Chondrocyte (in vitro differentiated cells): ENCODE measurements around the gene HSD11B1. TPM values are rescaled to one million over a fixed set of nuclear protein-coding genes. Genes with fewer than 3 reads are reported as not detected.

ENCODE experiments used
- DNase-seq: peaks from one replicate; pipeline ENCODE4 v3.0.0; 2021; ENCODE audit warnings: mixed read lengths, low spot score
- H3K27ac Mint-ChIP-seq: one replicate; pipeline ENCODE4 v1.8.0; 2021; ENCODE audit warnings: mild to moderate bottlenecking, moderate library complexity, mixed read lengths; ENCODE audit not compliant: unreplicated experiment
- H3K27me3 Mint-ChIP-seq: 2 replicates; pipeline ENCODE4 v1.8.0; 2021; ENCODE audit warnings: low read depth, mixed read lengths
- H3K36me3 Mint-ChIP-seq: 2 replicates; pipeline ENCODE4 v1.8.0; 2021; ENCODE audit warnings: low read depth, mixed read lengths
- H3K4me1 Mint-ChIP-seq: 2 replicates; pipeline ENCODE4 v1.8.0; 2021; ENCODE audit warnings: low read depth, mild to moderate bottlenecking, mixed read lengths
- H3K4me3 Mint-ChIP-seq: one replicate; pipeline ENCODE4 v1.8.0; 2021; ENCODE audit warnings: mild to moderate bottlenecking, moderate library complexity, mixed read lengths; ENCODE audit not compliant: unreplicated experiment
- H3K9me3 Mint-ChIP-seq: 2 replicates; pipeline ENCODE4 v1.8.0; 2021; ENCODE audit warnings: low read depth, mixed read lengths
- CTCF ChIP-seq: fragments of 200-600 bp; sonication (generic); IDR thresholded peaks from 2 replicates; pipeline ENCODE4 v1.5.0; 2021; ENCODE audit warnings: antibody characterized with exemption, mild to moderate bottlenecking, moderate library complexity
- total RNA-seq: library from RNA; stranded (reverse); gene quantifications from 3 replicates; pipeline ENCODE4 v1.2.1, GENCODE V29; 2021

The HSD11B1 gene
- total RNA-seq, 1 donor from 2014 or later, result not detected

GRCh38 chr1:209759829-209760359, 55.2 kb downstream of the HSD11B1 start:
- TF ChIP-seq CTCF, result no peak
- no peak for DNase-seq
- Mint-ChIP-seq H3K27me3 (peaks cover 58% of the 10 kb centered on the region), H3K4me3 (no peak overlapping the region), H3K4me1 (no peaks in the 10 kb centered on the region), H3K27ac (no peak overlapping the region), H3K9me3 (no peaks in the 10 kb centered on the region), H3K36me3 (no peaks in the 10 kb centered on the region)

GRCh38 chr1:209761011-209761635, 56.5 kb downstream of the HSD11B1 start:
- no peaks in the 10 kb centered on the region for H3K9me3 Mint-ChIP-seq
- TF ChIP-seq CTCF, result no peak
- no peaks in the 10 kb centered on the region for H3K36me3 Mint-ChIP-seq
- no peaks in the 10 kb centered on the region for H3K4me1 Mint-ChIP-seq
- H3K27ac Mint-ChIP-seq, result no peak overlapping the region
- peaks cover 47% of the 10 kb centered on the region for H3K27me3 Mint-ChIP-seq
- no peak overlapping the region for H3K4me3 Mint-ChIP-seq
- DNase-seq, result no peak

- peak overlapping the region; percentile 30 for H3K27ac Mint-ChIP-seq
- no peaks in the 10 kb centered on the region for H3K4me1 Mint-ChIP-seq
- no peaks in the 10 kb centered on the region for H3K9me3 Mint-ChIP-seq
- TF ChIP-seq CTCF, result no peak
- H3K36me3 Mint-ChIP-seq, result no peaks in the 10 kb centered on the region
- DNase-seq, result no peak
- no peak overlapping the region for H3K4me3 Mint-ChIP-seq
- H3K27me3 Mint-ChIP-seq, result peaks cover 23% of the 10 kb centered on the region
Measured at GRCh38 chr1:209766051-209766450, 61.4 kb downstream of the HSD11B1 start.

GRCh38 chr1:209767096-209767495, 62.5 kb downstream of the HSD11B1 start:
- Mint-ChIP-seq H3K4me3 (no peak overlapping the region), H3K4me1 (no peaks in the 10 kb centered on the region), H3K27ac (no peak overlapping the region), H3K36me3 (no peaks in the 10 kb centered on the region), H3K27me3 (peaks cover 18% of the 10 kb centered on the region), H3K9me3 (no peaks in the 10 kb centered on the region)
- TF ChIP-seq CTCF, result no peak
- no peak for DNase-seq

- Mint-ChIP-seq H3K27me3 (peaks cover 12% of the 10 kb centered on the region), H3K4me3 (no peak overlapping the region), H3K36me3 (no peaks in the 10 kb centered on the region), H3K4me1 (no peaks in the 10 kb centered on the region), H3K9me3 (no peaks in the 10 kb centered on the region), H3K27ac (no peak overlapping the region)
- no peak for TF ChIP-seq CTCF
- DNase-seq, result no peak
Measured at GRCh38 chr1:209767706-209768105, 63.1 kb downstream of the HSD11B1 start.
